Activated naive CD4-positive, alpha-beta T cell treated with anti-CD3 and anti-CD28 coated beads for 36 hours (primary cell): Measurements from ENCODE around the gene TMEM130. TPM values are rescaled to one million over a fixed set of nuclear protein-coding genes. Genes with fewer than 3 reads are reported as not detected.
A peak's percentile ranks its signal among the peaks of the same experiment; 100 is the strongest.

ENCODE experiments used
- CTCF ChIA-PET: fragments of 350-600 bp; sonication (Branson Sonifier 250); formaldehyde crosslinking; loops from one replicate; lab custom pipeline; 2021; ENCODE audit warnings: antibody characterized with exemption; lab: Charles Lee
- DNase-seq: peaks from one replicate; pipeline ENCODE4 v3.0.0-alpha.2; 2020
- H3K27ac Mint-ChIP-seq: one replicate; pipeline ENCODE4 v1.8.0; 2021; ENCODE audit warnings: mild to moderate bottlenecking, mixed read lengths
- H3K27me3 Mint-ChIP-seq: one replicate; pipeline ENCODE4 v1.8.0; 2021; ENCODE audit warnings: low read depth, mixed read lengths
- H3K36me3 Mint-ChIP-seq: one replicate; pipeline ENCODE4 v1.8.0; 2021; ENCODE audit warnings: low read depth, mixed read lengths
- H3K4me1 Mint-ChIP-seq: one replicate; pipeline ENCODE4 v1.8.0; 2021; ENCODE audit warnings: low read depth, mixed read lengths
- H3K4me3 Mint-ChIP-seq: one replicate; pipeline ENCODE4 v1.8.0; 2021; ENCODE audit warnings: mild to moderate bottlenecking, moderate library complexity, mixed read lengths
- H3K9me3 Mint-ChIP-seq: one replicate; pipeline ENCODE4 v1.8.0; 2021; ENCODE audit warnings: mixed read lengths
- intact Hi-C: fragments of 100-400 bp; cut with micrococcal nuclease; formaldehyde crosslinking; loops from one replicate; pipeline ENCODE4 v1.15.1; 2023
- microRNA-seq: library from miRNA; unstranded; fragments of <30 nt; microRNA quantifications from one replicate; pipeline ENCODE4 v1.2.0, GENCODE V29; 2022; ENCODE audit warnings: borderline microRNAs expressed, borderline replicate concordance
- total RNA-seq, 2 experiments: library from RNA; stranded (reverse); gene quantifications; one replicate each; pipeline ENCODE4 v1.2.3, GENCODE V29; 2021

TMEM130 gene
- total RNA-seq, 2 experiments from 2014 or later: 0.10 TPM; not detected in 1

DNA sequence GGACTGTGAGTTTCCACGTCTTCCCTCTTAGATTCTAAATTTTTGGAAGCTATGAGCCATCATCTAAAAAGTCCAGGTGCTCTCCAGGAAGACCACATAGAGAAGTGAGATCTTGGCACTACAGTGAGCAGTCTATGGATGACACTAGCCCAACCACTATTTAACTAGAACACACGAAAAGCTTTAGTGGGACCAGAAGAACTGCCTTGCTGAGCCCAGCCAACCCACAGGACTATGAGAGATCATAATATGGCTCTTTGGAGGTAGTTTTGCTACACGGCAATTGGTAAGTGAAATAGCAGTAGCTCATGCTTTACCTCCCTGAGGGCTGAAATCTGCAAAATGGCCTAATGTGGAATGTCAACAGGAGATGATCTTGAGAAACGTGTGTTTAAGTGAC, 68.8 kb downstream of the TMEM130 start:
- intact Hi-C loops: no loop called here
- Mint-ChIP-seq H3K27ac (no peak overlapping the region), H3K36me3 (no peaks in the 10 kb centered on the region), H3K9me3 (peaks cover 15% of the 10 kb centered on the region), H3K4me3 (no peak overlapping the region), H3K27me3 (peaks cover 7% of the 10 kb centered on the region), H3K4me1 (peaks cover 4% of the 10 kb centered on the region)
- CTCF ChIA-PET: no interaction called here
- no peak for DNase-seq

DNA sequence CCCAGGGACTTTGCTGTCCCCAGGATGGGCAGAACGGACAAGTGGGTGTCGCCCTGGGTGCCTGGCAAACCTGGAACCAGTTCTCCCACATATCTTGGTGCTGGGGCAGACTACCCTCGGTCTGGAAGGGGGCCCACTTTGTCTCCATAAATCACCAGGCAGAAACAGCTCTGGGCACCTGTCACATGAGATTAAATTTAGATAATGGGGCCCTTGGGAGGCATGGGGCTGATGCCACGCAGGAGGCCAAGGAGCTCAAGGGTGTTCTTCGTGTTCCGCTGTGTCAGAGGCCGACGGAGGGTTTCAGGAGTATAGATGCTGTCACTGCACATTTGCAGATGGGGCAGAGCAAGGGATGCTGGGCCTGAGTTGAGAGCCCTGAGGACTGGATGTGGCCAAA, 72.7 kb downstream of the TMEM130 start:
- CTCF ChIA-PET: no interaction called here
- intact Hi-C loops: no loop called here
- Mint-ChIP-seq H3K27me3 (peaks cover 9% of the 10 kb centered on the region), H3K4me1 (peaks cover 2% of the 10 kb centered on the region), H3K9me3 (peaks cover 17% of the 10 kb centered on the region), H3K4me3 (no peak overlapping the region), H3K27ac (no peak overlapping the region), H3K36me3 (no peaks in the 10 kb centered on the region)
- no peak for DNase-seq

Small RNA genes within 50 kb of the gene (microRNA-seq; reads per million reads assigned to microRNA genes)
- 6.0 reads per million, percentile 7 among the genes with 10 or more reads in this experiment for gene MIR3609

Other genes starting within 250 kb of the TMEM130 start
- 10 to 100 TPM; 33.5 to 37.4 TPM for gene TRRAP, start 8.5 kb upstream of the TMEM130 start, total RNA-seq